ENCODE results near the gene OR2T1.

GRCh38 chr1:248416226-248416625 lies 13.4 kb downstream of the OR2T1 start:
- TF ChIP-seq POLR2A (IDR thresholded peaks at IDR 0.05) = no peak
- TF ChIP-seq CTCF (IDR thresholded peaks at IDR 0.05) = no peak
